ENCODE results near the gene CCDC197. TPM values are rescaled to one million over a fixed set of nuclear protein-coding genes. Genes with fewer than 3 reads are reported as not detected.

CCDC197 gene
- total RNA-seq, 1 donor: not detected

- no peak overlapping the region for H3K4me3 ChIP-seq (ENCODE audit: low read depth, low read length)
- DNase-seq (ENCODE audit: low read depth): no peak
- TF ChIP-seq, protein P1, sequence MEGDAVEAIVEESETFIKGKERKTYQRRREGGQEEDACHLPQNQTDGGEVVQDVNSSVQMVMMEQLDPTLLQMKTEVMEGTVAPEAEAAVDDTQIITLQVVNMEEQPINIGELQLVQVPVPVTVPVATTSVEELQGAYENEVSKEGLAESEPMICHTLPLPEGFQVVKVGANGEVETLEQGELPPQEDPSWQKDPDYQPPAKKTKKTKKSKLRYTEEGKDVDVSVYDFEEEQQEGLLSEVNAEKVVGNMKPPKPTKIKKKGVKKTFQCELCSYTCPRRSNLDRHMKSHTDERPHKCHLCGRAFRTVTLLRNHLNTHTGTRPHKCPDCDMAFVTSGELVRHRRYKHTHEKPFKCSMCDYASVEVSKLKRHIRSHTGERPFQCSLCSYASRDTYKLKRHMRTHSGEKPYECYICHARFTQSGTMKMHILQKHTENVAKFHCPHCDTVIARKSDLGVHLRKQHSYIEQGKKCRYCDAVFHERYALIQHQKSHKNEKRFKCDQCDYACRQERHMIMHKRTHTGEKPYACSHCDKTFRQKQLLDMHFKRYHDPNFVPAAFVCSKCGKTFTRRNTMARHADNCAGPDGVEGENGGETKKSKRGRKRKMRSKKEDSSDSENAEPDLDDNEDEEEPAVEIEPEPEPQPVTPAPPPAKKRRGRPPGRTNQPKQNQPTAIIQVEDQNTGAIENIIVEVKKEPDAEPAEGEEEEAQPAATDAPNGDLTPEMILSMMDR (IDR thresholded peaks at IDR 0.05; ENCODE audit: insufficient read depth, low read length): no peak
Observed at GRCh38 chr14:93993382-93993781, 3.7 kb upstream of the CCDC197 start.

GRCh38 chr14:93994919-93995682 lies 2.0 kb upstream of the CCDC197 start:
- H3K4me3 ChIP-seq (ENCODE audit: low read depth, low read length): no peak overlapping the region
- peak; percentile 78 for DNase-seq (ENCODE audit: low read depth)
- TF ChIP-seq, protein P1 (IDR thresholded peaks at IDR 0.05; ENCODE audit: insufficient read depth, low read length): no peak

GRCh38 chr14:93996130-93996695 lies 888 bp upstream of the CCDC197 start:
- no peak for DNase-seq (ENCODE audit: low read depth)
- TF ChIP-seq, protein P1 (IDR thresholded peaks at IDR 0.05; ENCODE audit: insufficient read depth, low read length): no peak

DNA sequence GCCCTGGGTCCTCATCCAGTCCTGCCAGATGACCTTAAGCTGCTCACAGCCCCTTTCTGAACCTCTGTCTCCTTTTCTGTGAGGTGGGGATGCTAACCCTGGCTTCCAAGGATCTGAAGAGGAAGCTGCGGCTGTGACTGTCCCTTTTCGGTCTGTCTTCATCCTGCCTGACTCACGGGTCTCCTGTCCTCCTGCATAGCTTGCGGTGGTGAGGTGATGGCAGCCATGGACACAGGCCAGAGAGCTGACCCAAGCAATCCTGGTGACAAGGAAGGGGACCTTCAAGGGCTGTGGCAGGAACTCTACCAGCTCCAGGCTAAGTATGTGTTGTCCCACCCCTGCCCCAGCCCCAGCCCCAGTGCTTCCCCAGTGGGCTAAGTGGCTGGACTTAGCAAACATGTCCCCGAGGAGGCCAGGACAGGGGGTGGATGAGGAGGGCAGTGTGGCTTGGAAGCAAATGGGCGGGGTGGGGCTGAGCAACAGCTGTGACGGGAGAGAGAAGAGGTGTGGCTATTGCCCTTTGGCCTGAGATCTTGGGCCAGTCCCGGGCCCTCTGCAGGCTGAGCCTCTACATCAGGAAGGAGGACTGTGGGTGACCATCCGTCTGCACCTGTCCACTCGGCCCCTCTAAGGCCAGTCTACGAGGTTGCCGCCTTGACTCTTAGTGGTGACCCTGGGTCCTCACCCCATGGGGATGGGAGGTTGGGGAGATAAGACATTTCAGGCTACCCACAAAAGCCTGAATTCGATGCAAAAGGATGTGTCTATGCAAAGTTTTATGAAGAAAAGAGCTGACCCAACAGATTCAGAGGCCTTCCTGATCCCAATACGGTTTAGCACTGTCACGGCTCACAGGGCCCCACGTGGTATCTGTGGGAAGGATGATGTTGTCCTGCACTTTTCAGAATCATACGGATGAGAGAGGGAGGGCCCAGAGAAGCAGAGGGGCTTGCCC lies 1.1 kb downstream of the CCDC197 start:
- TF ChIP-seq, protein P1 (IDR thresholded peaks at IDR 0.05; ENCODE audit: insufficient read depth, low read length): no peak
- H3K4me3 ChIP-seq (ENCODE audit: low read depth, low read length): no peak overlapping the region
- DNase-seq (ENCODE audit: low read depth): no peak

More at GRCh38 chr14:93996130-93996695, 888 bp upstream of the CCDC197 start:
- H3K4me3 ChIP-seq (ENCODE audit: low read depth, low read length): no peak overlapping the region

DNA sequence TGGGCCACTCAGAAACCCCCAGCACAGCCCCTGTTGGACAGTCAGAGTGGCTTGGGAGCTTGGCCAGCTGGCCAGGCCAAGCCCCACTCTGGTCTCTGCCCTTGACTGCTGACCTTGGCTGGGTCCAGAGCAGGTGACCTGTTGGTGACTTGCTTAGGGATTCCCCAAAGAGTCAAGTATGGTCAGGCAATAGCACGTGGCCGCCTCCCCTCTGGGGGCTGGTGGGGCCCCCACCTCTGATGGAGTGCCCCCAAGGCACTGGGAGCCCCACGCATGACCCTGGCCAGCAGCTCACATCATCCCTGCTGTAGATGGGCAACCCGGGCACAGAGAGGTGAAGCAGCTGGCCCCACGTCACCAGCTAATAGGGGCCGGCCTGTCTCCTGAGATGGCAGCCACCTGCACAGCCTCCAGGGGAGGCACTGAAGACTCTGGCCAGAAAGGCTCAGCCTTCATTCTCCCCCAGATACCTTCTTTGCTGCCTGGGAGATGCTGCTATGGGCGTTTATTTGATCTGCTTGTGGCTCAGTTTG lies 1.8 kb downstream of the CCDC197 start:
- TF ChIP-seq, protein P1 (IDR thresholded peaks at IDR 0.05; ENCODE audit: insufficient read depth, low read length): no peak
- DNase-seq (ENCODE audit: low read depth): no peak
- no peak overlapping the region for H3K4me3 ChIP-seq (ENCODE audit: low read depth, low read length)

GRCh38 chr14:93999573-93999972 lies 2.5 kb downstream of the CCDC197 start:
- TF ChIP-seq, protein P1 (IDR thresholded peaks at IDR 0.05; ENCODE audit: insufficient read depth, low read length): no peak
- no peak for DNase-seq (ENCODE audit: low read depth)

More at GRCh38 chr14:93999573-93999972, 2.5 kb downstream of the CCDC197 start:
- H3K4me3 ChIP-seq (ENCODE audit: low read depth, low read length): no peak overlapping the region

All from fibroblast of the aortic adventitia (primary cell).